ENCODE data around the gene ATP13A4.

DNA sequence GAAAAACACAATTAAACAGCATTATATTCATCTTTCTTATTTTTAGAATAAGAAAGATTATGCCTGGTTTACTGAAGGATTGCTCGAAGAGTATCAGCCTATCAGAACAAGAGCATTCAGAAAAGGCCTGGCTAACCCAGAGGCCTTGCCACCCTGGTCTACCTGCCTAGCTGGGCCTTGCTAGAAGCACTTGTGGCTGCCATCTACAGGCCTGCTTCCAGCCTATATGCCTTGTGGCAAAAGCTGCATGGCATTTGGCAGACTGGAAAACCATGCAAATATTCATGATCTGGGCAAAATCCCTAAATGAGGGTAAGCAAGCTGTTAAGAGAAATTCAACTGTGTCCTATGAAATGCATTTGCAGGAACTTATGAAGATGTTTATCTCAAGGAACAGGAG lies 9.3 kb upstream of the ATP13A4 start:
- TF ChIP-seq, protein P1, sequence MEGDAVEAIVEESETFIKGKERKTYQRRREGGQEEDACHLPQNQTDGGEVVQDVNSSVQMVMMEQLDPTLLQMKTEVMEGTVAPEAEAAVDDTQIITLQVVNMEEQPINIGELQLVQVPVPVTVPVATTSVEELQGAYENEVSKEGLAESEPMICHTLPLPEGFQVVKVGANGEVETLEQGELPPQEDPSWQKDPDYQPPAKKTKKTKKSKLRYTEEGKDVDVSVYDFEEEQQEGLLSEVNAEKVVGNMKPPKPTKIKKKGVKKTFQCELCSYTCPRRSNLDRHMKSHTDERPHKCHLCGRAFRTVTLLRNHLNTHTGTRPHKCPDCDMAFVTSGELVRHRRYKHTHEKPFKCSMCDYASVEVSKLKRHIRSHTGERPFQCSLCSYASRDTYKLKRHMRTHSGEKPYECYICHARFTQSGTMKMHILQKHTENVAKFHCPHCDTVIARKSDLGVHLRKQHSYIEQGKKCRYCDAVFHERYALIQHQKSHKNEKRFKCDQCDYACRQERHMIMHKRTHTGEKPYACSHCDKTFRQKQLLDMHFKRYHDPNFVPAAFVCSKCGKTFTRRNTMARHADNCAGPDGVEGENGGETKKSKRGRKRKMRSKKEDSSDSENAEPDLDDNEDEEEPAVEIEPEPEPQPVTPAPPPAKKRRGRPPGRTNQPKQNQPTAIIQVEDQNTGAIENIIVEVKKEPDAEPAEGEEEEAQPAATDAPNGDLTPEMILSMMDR (IDR thresholded peaks at IDR 0.05) = no peak
- TF ChIP-seq POLR2A (IDR thresholded peaks at IDR 0.05) (no peak), EP300 (IDR thresholded peaks at IDR 0.05) (no peak)
